SK-N-SH treated with all-trans-retinoic acid at 6 μM for 48 hours (cell line): ENCODE results near the gene WDR5.

Experiments used
- ATAC-seq: fragments of 200-7000 bp; cut with Tn5 transposase; 3 replicates; pipeline ENCODE4 v1.9.1; 2020; ENCODE audit warnings: mild to moderate bottlenecking, moderate library complexity
- ARNTL ChIP-seq: fragments of 450-650 bp; formaldehyde crosslinking; IDR thresholded peaks from 2 replicates; pipeline ENCODE4 v1.5.0; 2020; ENCODE audit warnings: low read depth, mild to moderate bottlenecking, moderate library complexity, borderline replicate concordance
- BACH2 ChIP-seq: fragments of 250-450 bp; sonication (Bioruptor Pico); IDR thresholded peaks from 2 replicates; pipeline ENCODE4 v1.9.0; 2021; ENCODE audit warnings: mild to moderate bottlenecking, borderline replicate concordance
- CREB5 ChIP-seq: fragments of 250-450 bp; sonication (Bioruptor Pico); IDR thresholded peaks from 2 replicates; pipeline ENCODE4 v1.5.1; 2020; ENCODE audit warnings: low read depth, mild to moderate bottlenecking, moderate library complexity
- CSDC2 ChIP-seq: fragments of 250-450 bp; sonication (Bioruptor Pico); IDR thresholded peaks from 2 replicates; pipeline ENCODE4 v1.5.0; 2020; ENCODE audit warnings: mild to moderate bottlenecking, moderate library complexity
- CSRNP3 ChIP-seq: fragments of 250-450 bp; sonication (Bioruptor Pico); IDR thresholded peaks from 2 replicates; pipeline ENCODE4 v1.5.1; 2021; ENCODE audit warnings: mild to moderate bottlenecking, moderate library complexity
- ESRRG ChIP-seq: fragments of 250-450 bp; sonication (Bioruptor Pico); IDR thresholded peaks from 2 replicates; pipeline ENCODE4 v1.6.1; 2021; ENCODE audit warnings: mild to moderate bottlenecking
- GLIS3 ChIP-seq: fragments of 250-450 bp; sonication (Bioruptor Pico); IDR thresholded peaks from 2 replicates; pipeline ENCODE4 v1.5.0; 2020; ENCODE audit warnings: mild to moderate bottlenecking, moderate library complexity
- ISL1 ChIP-seq: fragments of 250-450 bp; sonication (Bioruptor Pico); IDR thresholded peaks from 2 replicates; pipeline ENCODE4 v2.1.2; 2022; ENCODE audit warnings: mild to moderate bottlenecking, moderate library complexity
- PATZ1 ChIP-seq: fragments of 250-450 bp; sonication (Bioruptor Pico); IDR thresholded peaks from 2 replicates; pipeline ENCODE4 v1.8.0; 2020; ENCODE audit warnings: mild to moderate bottlenecking, moderate library complexity, borderline replicate concordance
- RARB ChIP-seq: fragments of 250-450 bp; sonication (Bioruptor Pico); IDR thresholded peaks from 2 replicates; pipeline ENCODE4 v1.8.0; 2021; ENCODE audit warnings: mild to moderate bottlenecking, moderate library complexity
- SNAI2 ChIP-seq: fragments of 250-450 bp; sonication (Bioruptor Pico); IDR thresholded peaks from 2 replicates; pipeline ENCODE4 v1.5.0; 2020; ENCODE audit warnings: mild to moderate bottlenecking, moderate library complexity
- TCF4 ChIP-seq: fragments of 250-450 bp; sonication (Bioruptor Pico); IDR thresholded peaks from 2 replicates; pipeline ENCODE4 v1.8.0; 2021; ENCODE audit warnings: mild to moderate bottlenecking, moderate library complexity, borderline replicate concordance
- TOX ChIP-seq: fragments of 250-450 bp; sonication (Bioruptor Pico); IDR thresholded peaks from 2 replicates; pipeline ENCODE4 v1.8.0; 2021; ENCODE audit warnings: mild to moderate bottlenecking, moderate library complexity, borderline replicate concordance
- TSHZ2 ChIP-seq: fragments of 250-450 bp; sonication (Bioruptor Pico); IDR thresholded peaks from 2 replicates; pipeline ENCODE4 v1.5.0; 2020; ENCODE audit warnings: mild to moderate bottlenecking, moderate library complexity
- ZC3H10 ChIP-seq: fragments of 250-450 bp; sonication (Bioruptor Pico); IDR thresholded peaks from 2 replicates; pipeline ENCODE4 v1.5.1; 2021; ENCODE audit warnings: mild to moderate bottlenecking, moderate library complexity
- ZFP3 ChIP-seq: fragments of 250-450 bp; sonication (Bioruptor Pico); IDR thresholded peaks from 2 replicates; pipeline ENCODE4 v1.5.0; 2020; ENCODE audit warnings: mild to moderate bottlenecking, moderate library complexity
- ZFP30 ChIP-seq: fragments of 450-650 bp; formaldehyde crosslinking; IDR thresholded peaks from 2 replicates; pipeline ENCODE4 v1.5.0; 2022; ENCODE audit warnings: mild to moderate bottlenecking, moderate library complexity
- ZNF565 ChIP-seq: fragments of 450-650 bp; formaldehyde crosslinking; conservative IDR thresholded peaks from 2 replicates; pipeline ENCODE4 v1.5.0; 2020; ENCODE audit warnings: low read depth, mild to moderate bottlenecking, moderate library complexity
- ZNF70 ChIP-seq: fragments of 450-650 bp; formaldehyde crosslinking; IDR thresholded peaks from 2 replicates; pipeline ENCODE4 v1.5.0; 2020; ENCODE audit warnings: mild to moderate bottlenecking, moderate library complexity

The WDR5 gene

GRCh38 chr9:134127065-134127580, 8.8 kb upstream of the WDR5 start:
- no peak for ATAC-seq
- TF ChIP-seq PATZ1 (CRISPR knock-in tag) (no peak), ZNF70 (CRISPR knock-in tag) (no peak), ZC3H10 (CRISPR knock-in tag) (no peak), ARNTL (CRISPR knock-in tag) (no peak), BACH2 (CRISPR knock-in tag) (no peak), CREB5 (CRISPR knock-in tag) (no peak), ZFP3 (CRISPR knock-in tag) (no peak), GLIS3 (no peak), ISL1 (CRISPR knock-in tag) (no peak), ESRRG (CRISPR knock-in tag) (no peak), ZFP30 (CRISPR knock-in tag) (no peak), CSRNP3 (no peak), ZNF565 (CRISPR knock-in tag) (no peak)

GRCh38 chr9:134127616-134128015, 8.3 kb upstream of the WDR5 start:
- TF ChIP-seq CSDC2 (no peak), TCF4 (CRISPR knock-in tag) (no peak), ZFP3 (CRISPR knock-in tag) (no peak), ZFP30 (CRISPR knock-in tag) (no peak), CSRNP3 (no peak), TSHZ2 (no peak), ISL1 (CRISPR knock-in tag) (no peak), RARB (CRISPR knock-in tag) (no peak), SNAI2 (CRISPR knock-in tag) (no peak), ZNF565 (CRISPR knock-in tag) (no peak), TOX (CRISPR knock-in tag) (no peak), CREB5 (CRISPR knock-in tag) (no peak), ARNTL (CRISPR knock-in tag) (no peak), GLIS3 (no peak), PATZ1 (CRISPR knock-in tag) (no peak)

More at GRCh38 chr9:134127616-134128015, 8.3 kb upstream of the WDR5 start:
- no peak for ATAC-seq
